Esophagus muscularis mucosa (tissue), 4 donors: Measurements from ENCODE around the gene VIM.

Experiments
- EP300 ChIP-seq: sonication (generic); formaldehyde crosslinking; IDR thresholded peaks from one replicate; pipeline ENCODE4 v1.6.1; 2017; ENCODE audit warnings: antibody characterized with exemption
- POLR2A ChIP-seq: fragments of 450-650 bp; IDR thresholded peaks from one replicate; pipeline ENCODE4 v1.6.1; 2017; ENCODE audit warnings: antibody characterized with exemption, moderate library complexity, mild to moderate bottlenecking, low read depth
- POLR2AphosphoS5 ChIP-seq, 2 donors: sonication (generic); formaldehyde crosslinking; IDR thresholded peaks; one replicate each; pipeline ENCODE4 v1.6.1; 2017; ENCODE audit warnings: antibody characterized with exemption in 2 of 2
- TF ChIP-seq, protein P1 (sequence below), 3 experiments: fragments of 200-600 bp in 2 of 3; fragments of 450-650 bp in 1 of 3; sonication (generic) in 2 of 3; IDR thresholded peaks; one replicate each; pipeline ENCODE4 v1.5.1; 2017 to 2019; ENCODE audit warnings: antibody characterized with exemption in 3 of 3, mild to moderate bottlenecking in 2 of 3, moderate library complexity in 1 of 3

DNA sequence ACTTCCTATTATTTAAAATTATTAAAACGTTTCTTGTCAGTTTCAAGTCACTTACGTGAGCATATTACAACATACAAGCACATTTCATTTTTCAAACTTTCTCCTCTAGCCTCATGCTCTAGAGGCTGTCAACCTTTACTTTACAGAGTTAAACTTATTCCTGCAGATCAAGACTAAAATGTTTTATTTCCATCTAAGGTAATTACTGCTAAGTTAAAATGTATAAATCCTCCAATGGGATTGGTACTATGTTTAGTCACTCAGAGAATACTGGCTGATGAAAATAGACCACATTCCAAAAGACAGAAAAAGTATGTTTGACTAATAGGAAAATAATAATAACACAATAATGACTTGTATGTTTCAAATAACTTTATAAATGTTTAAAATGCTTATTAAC lies 18.2 kb upstream of the VIM start:
- TF ChIP-seq, protein P1, sequence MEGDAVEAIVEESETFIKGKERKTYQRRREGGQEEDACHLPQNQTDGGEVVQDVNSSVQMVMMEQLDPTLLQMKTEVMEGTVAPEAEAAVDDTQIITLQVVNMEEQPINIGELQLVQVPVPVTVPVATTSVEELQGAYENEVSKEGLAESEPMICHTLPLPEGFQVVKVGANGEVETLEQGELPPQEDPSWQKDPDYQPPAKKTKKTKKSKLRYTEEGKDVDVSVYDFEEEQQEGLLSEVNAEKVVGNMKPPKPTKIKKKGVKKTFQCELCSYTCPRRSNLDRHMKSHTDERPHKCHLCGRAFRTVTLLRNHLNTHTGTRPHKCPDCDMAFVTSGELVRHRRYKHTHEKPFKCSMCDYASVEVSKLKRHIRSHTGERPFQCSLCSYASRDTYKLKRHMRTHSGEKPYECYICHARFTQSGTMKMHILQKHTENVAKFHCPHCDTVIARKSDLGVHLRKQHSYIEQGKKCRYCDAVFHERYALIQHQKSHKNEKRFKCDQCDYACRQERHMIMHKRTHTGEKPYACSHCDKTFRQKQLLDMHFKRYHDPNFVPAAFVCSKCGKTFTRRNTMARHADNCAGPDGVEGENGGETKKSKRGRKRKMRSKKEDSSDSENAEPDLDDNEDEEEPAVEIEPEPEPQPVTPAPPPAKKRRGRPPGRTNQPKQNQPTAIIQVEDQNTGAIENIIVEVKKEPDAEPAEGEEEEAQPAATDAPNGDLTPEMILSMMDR (IDR thresholded peaks at IDR 0.05), result no peak
- TF ChIP-seq EP300 (no peak), POLR2AphosphoS5 (IDR thresholded peaks at IDR 0.05) (no peak), POLR2A (no peak)
